Measurements from ENCODE around the gene USP5. TPM values are rescaled to one million over a fixed set of nuclear protein-coding genes. Genes with fewer than 3 reads are reported as not detected.
"Not testable (repeated sequence)": the region's sequence is repeated elsewhere in the genome, so short reads cannot be mapped to it uniquely, and the experiment has no call there.

The USP5 gene
- total and polyA plus RNA-seq, 2 of the 8 experiments (the other 6 are each of a cell fraction or from before 2014, with no cell fraction given): 66.5 to 148 TPM

DNA sequence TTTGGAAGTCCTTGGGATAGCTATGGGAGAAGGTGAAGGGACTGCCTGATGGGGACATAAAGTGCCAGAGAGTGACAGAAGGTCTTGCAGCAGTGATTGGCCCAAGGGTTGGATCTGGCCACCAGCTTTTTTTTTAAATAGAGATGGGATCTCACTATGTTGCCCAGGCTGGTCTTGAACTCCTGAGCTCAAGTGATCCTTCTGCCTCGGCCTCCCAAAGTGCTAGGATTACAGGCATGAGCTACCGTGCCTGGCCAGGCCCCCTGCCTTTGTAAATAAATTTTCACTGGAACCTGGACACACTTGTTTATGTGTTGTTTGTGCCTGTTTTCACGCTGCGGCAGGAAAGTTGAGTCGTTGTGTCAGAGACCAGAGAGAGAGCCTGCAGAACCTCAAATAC is 13.4 kb downstream of the USP5 start:
- H3K23ac ChIP-seq (ENCODE audit: insufficient read length); H3K4me3 ChIP-seq (ENCODE audit: extremely low read depth in 1 of 4, insufficient read depth in 2 of 4, low read depth in 3 of 4, low read length in 4 of 4); H2AK5ac ChIP-seq (ENCODE audit: low read depth, low read length); H3K27ac ChIP-seq (ENCODE audit: low read depth, low read length); H3K18ac ChIP-seq (ENCODE audit: extremely low read depth, low read length); DNase-seq (ENCODE audit: low read depth in 1 of 2, low spot score in 2 of 2); H2BK5ac ChIP-seq (ENCODE audit: low read depth, low read length); H2BK20ac ChIP-seq (ENCODE audit: low read length); H3K9me3 ChIP-seq (ENCODE audit: insufficient read depth in 2 of 2, low read depth in 1 of 2, low read length in 1 of 2); H3K14ac ChIP-seq (ENCODE audit: insufficient read length); H3K4ac ChIP-seq (replicated peaks; ENCODE audit: insufficient read length, low read depth, low read length); H2BK12ac ChIP-seq (ENCODE audit: low read depth, low read length); FAIRE-seq; H3K56ac ChIP-seq (replicated peaks; ENCODE audit: insufficient read length, low read depth, low read length); H4K5ac ChIP-seq (ENCODE audit: insufficient read length, low read depth, low read length); H2BK15ac ChIP-seq (ENCODE audit: low read length); H4K8ac ChIP-seq (ENCODE audit: extremely low read depth, insufficient read depth, low read length); H3K79me1 ChIP-seq (ENCODE audit: low read depth, low read length); H4K91ac ChIP-seq (replicated peaks; ENCODE audit: insufficient read length, low read length); H3K27me3 ChIP-seq (replicated peaks in 1 of 4; ENCODE audit: control insufficient read depth in 3 of 4, extremely low read depth in 1 of 4, insufficient read depth in 3 of 4, low read length in 3 of 4); H3K9ac ChIP-seq (replicated peaks in 1 of 4; ENCODE audit: extremely low read depth in 1 of 4, low read depth in 3 of 4, low read length in 3 of 4); H2AFZ ChIP-seq (ENCODE audit: low read length); H2BK120ac ChIP-seq (replicated peaks; ENCODE audit: low read depth, low read length): not testable (repeated sequence)
- 92% methylated on average over 5 of the region's 5 CpGs; no CpG with 5 or more reads in 1 of the 2 experiments for WGBS, 2 experiments (ENCODE audit: extremely low coverage in 1 of 2, insufficient coverage in 1 of 2, insufficient read length in 1 of 2, insufficient replicate concordance in 2 of 2, low coverage in 1 of 2, low lambda C conversion rate in 2 of 2, missing lambda C conversion rate in 1 of 2)
- peaks cover 13 to 15% of the 10 kb centered on the region in 2 experiments for H4K20me1 ChIP-seq (replicated peaks in 1 of 2; ENCODE audit: control insufficient read depth in 1 of 2, insufficient read depth in 2 of 2, low read length in 2 of 2)
- peaks cover 5 to 34% (median 16%) of the 10 kb centered on the region in 4 experiments for H3K4me1 ChIP-seq (replicated peaks in 1 of 4; ENCODE audit: control insufficient read depth in 3 of 4, insufficient read depth in 4 of 4, low read length in 3 of 4)
- H3K79me2 ChIP-seq (ENCODE audit: control insufficient read depth in 1 of 2, insufficient read depth in 2 of 2, low read length in 2 of 2): peaks cover 0 to 22% of the 10 kb centered on the region in 2 experiments; a peak in 2 of 4 replicates
- H3K4me2 ChIP-seq (ENCODE audit: insufficient read depth in 1 of 2, low read depth in 2 of 2, low read length in 2 of 2): peak overlapping the region in 1 of 2 experiments; percentile 94; a peak in 1 of 4 replicates
- H3K23me2 ChIP-seq (ENCODE audit: low read depth, low read length): peaks cover 11% of the 10 kb centered on the region
- H3K36me3 ChIP-seq (ENCODE audit: control insufficient read depth in 2 of 4, insufficient read depth in 4 of 4, low read length in 3 of 4): peaks cover 21 to 55% (median 40%) of the 10 kb centered on the region in 4 experiments
- CTCF ChIA-PET (ENCODE audit: partially characterized antibody): interaction anchor here (0.7 to 10.4 kb wide), 13 partner anchors 9 to 113 kb away, joined by 3 to 216 read pairs (median 4); partner anchors contain the start of genes C12orf57, CDCA3, MLF2 and RNU7-1
- POLR2A ChIA-PET (ENCODE audit: partially characterized antibody): interaction anchor here (1.3 to 18.9 kb wide), 9 partner anchors 21 to 260 kb away, joined by 4 to 588 read pairs (median 87); partner anchors contain the start of genes ATN1, C12orf57, CDCA3 and ENO2

All from H1 (cell line).